Smooth muscle cell (in vitro differentiated cells): Measurements from ENCODE around the gene TMPO. TPM values are rescaled to one million over a fixed set of nuclear protein-coding genes. Genes with fewer than 3 reads are reported as not detected.
"Not testable (repeated sequence)": the region's sequence is repeated elsewhere in the genome, so short reads cannot be mapped to it uniquely, and the experiment has no call there.

Source experiments
- DNase-seq: peaks from one replicate; lab custom pipeline; 2025; ENCODE audit not compliant: unreplicated experiment; lab: John Stamatoyannopoulos, UW
- H2AFZ ChIP-seq: fragments of 200-600 bp; sonication (generic); 2 replicates; pipeline ENCODE4 v1.6.0; 2016; ENCODE audit warnings: antibody characterized with exemption, low read depth, mild to moderate bottlenecking
- H3F3A ChIP-seq: fragments of 200-600 bp; sonication (generic); 2 replicates; pipeline ENCODE4 v1.6.0; 2017; ENCODE audit warnings: antibody characterized with exemption, low read depth
- H3K27ac ChIP-seq: fragments of 200-600 bp; sonication (generic); 2 replicates; pipeline ENCODE4 v1.5.1; 2016; ENCODE audit warnings: low read depth, mild to moderate bottlenecking
- H3K27me3 ChIP-seq: fragments of 200-600 bp; sonication (generic); 2 replicates; pipeline ENCODE4 v1.6.1; 2016; ENCODE audit warnings: low read depth, mild to moderate bottlenecking
- H3K36me3 ChIP-seq: fragments of 200-600 bp; sonication (generic); 2 replicates; pipeline ENCODE4 v1.5.1; 2016; ENCODE audit warnings: low read depth
- H3K4me1 ChIP-seq: fragments of 200-600 bp; sonication (generic); 2 replicates; pipeline ENCODE4 v1.5.1; 2016; ENCODE audit warnings: low read depth
- H3K4me2 ChIP-seq: fragments of 200-600 bp; sonication (generic); 2 replicates; pipeline ENCODE4 v1.6.0; 2016; ENCODE audit warnings: mild to moderate bottlenecking
- H3K4me3 ChIP-seq: fragments of 200-600 bp; sonication (generic); 2 replicates; pipeline ENCODE4 v1.5.1; 2016; ENCODE audit warnings: mild to moderate bottlenecking
- H3K79me2 ChIP-seq: fragments of 200-600 bp; sonication (generic); 2 replicates; pipeline ENCODE4 v1.6.0; 2016; ENCODE audit warnings: low read depth, mild to moderate bottlenecking
- H3K9ac ChIP-seq: fragments of 200-600 bp; sonication (generic); 2 replicates; pipeline ENCODE4 v1.6.0; 2016; ENCODE audit warnings: low read depth
- H3K9me3 ChIP-seq: fragments of 200-600 bp; sonication (generic); replicated peaks from 2 replicates; pipeline ENCODE4 v1.5.1; 2016; ENCODE audit warnings: low read depth
- H4K20me1 ChIP-seq: fragments of 200-600 bp; sonication (generic); 2 replicates; pipeline ENCODE4 v1.6.0; 2016; ENCODE audit warnings: low read depth
- CTCF ChIP-seq: fragments of 200-600 bp; sonication (generic); IDR thresholded peaks from 2 replicates; pipeline ENCODE4 v1.5.1; 2017; ENCODE audit warnings: borderline replicate concordance, mild to moderate bottlenecking, antibody characterized with exemption; ENCODE audit not compliant: insufficient read depth, poor library complexity, severe bottlenecking
- WGBS: methylation state at CpG from one replicate; pipeline ENCODE4 v1.1.7; 2016; ENCODE audit warnings: low lambda C conversion rate; 5-methylcytosine and 5-hydroxymethylcytosine counted together
- polyA plus RNA-seq: library from polyadenylated mRNA; unstranded; fragments of >200 nt; fragmentation: Nextera tagmentation; extraction: Ambion mirVana; gene quantifications from 2 replicates; pipeline ENCODE4 v1.2.1, GENCODE V29; 2016
- total RNA-seq: library from RNA; depleted of rRNA; stranded (reverse); fragments of >200 nt; gene quantifications from 2 replicates; pipeline ENCODE4 v1.2.3, GENCODE V29; 2014

TMPO gene
- total and polyA plus RNA-seq, 2 experiments from 2014 or later = 22.6 to 60.2 TPM

GRCh38 chr12:98503342-98503591 is 12.1 kb upstream of the TMPO start:
- Histone ChIP-seq H3K4me2 (peak overlapping the region; percentile 73), H3K27ac (peak overlapping the region; percentile 83), H2AFZ (peak overlapping the region; percentile 87), H3K27me3 (no peaks in the 10 kb centered on the region), H3K36me3 (no peaks in the 10 kb centered on the region), H3K9me3 (no peaks in the 10 kb centered on the region), H3K4me1 (no peaks in the 10 kb centered on the region), H3K4me3 (peak overlapping the region; percentile 61), H3K79me2 (no peaks in the 10 kb centered on the region), H3F3A (no peaks in the 10 kb centered on the region), H4K20me1 (no peaks in the 10 kb centered on the region), H3K9ac (peak overlapping the region; percentile 80)
- under 1% methylated on average over 16 of the region's 16 CpGs for WGBS
- no peak for TF ChIP-seq CTCF
- peak; percentile 86 for DNase-seq

- Histone ChIP-seq H3K4me2 (peak overlapping the region; percentile 73), H3K4me3 (peak overlapping the region; percentile 61), H3K4me1 (no peaks in the 10 kb centered on the region), H3K79me2 (no peaks in the 10 kb centered on the region), H3K9ac (peak overlapping the region; percentile 80), H3K36me3 (no peaks in the 10 kb centered on the region), H4K20me1 (no peaks in the 10 kb centered on the region), H3K27me3 (no peaks in the 10 kb centered on the region), H2AFZ (peak overlapping the region; percentile 87), H3K9me3 (no peaks in the 10 kb centered on the region), H3F3A (no peaks in the 10 kb centered on the region), H3K27ac (peak overlapping the region; percentile 83)
- DNase-seq = peak; percentile 93
- no peak for TF ChIP-seq CTCF
- under 1% methylated on average over 42 of the region's 43 CpGs for WGBS
Observed at GRCh38 chr12:98503592-98504367, 11.6 kb upstream of the TMPO start.

GRCh38 chr12:98504368-98504617 is 11.1 kb upstream of the TMPO start:
- 24% methylated on average over 3 of the region's 3 CpGs for WGBS
- H3K9me3 ChIP-seq = no peaks in the 10 kb centered on the region
- peak overlapping the region; percentile 61 for H3K4me3 ChIP-seq
- H3K9ac ChIP-seq = peak overlapping the region; percentile 80
- H3K27ac ChIP-seq = peak overlapping the region; percentile 83
- peak overlapping the region; percentile 73 for H3K4me2 ChIP-seq
- peak overlapping the region; percentile 87 for H2AFZ ChIP-seq
- no peaks in the 10 kb centered on the region for H3K27me3 ChIP-seq
- no peaks in the 10 kb centered on the region for H4K20me1 ChIP-seq
- no peak for DNase-seq
- no peaks in the 10 kb centered on the region for H3K79me2 ChIP-seq
- H3K4me1 ChIP-seq = no peaks in the 10 kb centered on the region
- no peak for TF ChIP-seq CTCF
- H3F3A ChIP-seq = no peaks in the 10 kb centered on the region
- no peaks in the 10 kb centered on the region for H3K36me3 ChIP-seq

GRCh38 chr12:98509063-98509462 is 6.3 kb upstream of the TMPO start:
- Histone ChIP-seq H3K27me3 (no peaks in the 10 kb centered on the region), H3K27ac (no peak overlapping the region), H3K4me2 (no peak overlapping the region), H2AFZ (no peak overlapping the region), H3K79me2 (peaks cover 7% of the 10 kb centered on the region), H3K9ac (no peak overlapping the region), H3K36me3 (no peaks in the 10 kb centered on the region), H3K4me1 (peaks cover 6% of the 10 kb centered on the region), H4K20me1 (no peaks in the 10 kb centered on the region), H3K9me3 (no peaks in the 10 kb centered on the region), H3F3A (no peaks in the 10 kb centered on the region), H3K4me3 (no peak overlapping the region)
- no peak for TF ChIP-seq CTCF
- DNase-seq = no peak
- WGBS = 47% methylated on average over 2 of the region's 2 CpGs

GRCh38 chr12:98511806-98512205 is 3.6 kb upstream of the TMPO start:
- not testable (repeated sequence) for H2AFZ ChIP-seq, DNase-seq, H3K4me2 ChIP-seq, H3K27ac ChIP-seq, H3K9me3 ChIP-seq, H3K36me3 ChIP-seq, H3K4me3 ChIP-seq, H3K27me3 ChIP-seq, H3F3A ChIP-seq, H4K20me1 ChIP-seq, H3K9ac ChIP-seq
- 97% methylated on average over 5 of the region's 5 CpGs for WGBS
- Histone ChIP-seq H3K79me2 (peaks cover 21% of the 10 kb centered on the region), H3K4me1 (peaks cover 12% of the 10 kb centered on the region)
